Spinal cord (tissue), 10 donors: ENCODE data around the gene PPM1E. TPM values are rescaled to one million over a fixed set of nuclear protein-coding genes. Genes with fewer than 3 reads are reported as not detected.
"Not testable (repeated sequence)": the region's sequence is repeated elsewhere in the genome, so short reads cannot be mapped to it uniquely, and the experiment has no call there.

ENCODE experiments used
- DNase-seq, 6 donors: peaks; one replicate each; pipeline versions ENCODE4 v3.0.0 to v3.0.0-alpha.2; 2013 to 2015; ENCODE audit warnings: low spot score in 6 of 6, low read depth in 4 of 6
- H3K27ac ChIP-seq: one replicate; pipeline ENCODE4 v1.5.1; 2013; ENCODE audit warnings: low read depth, low read length, control low read depth
- H3K27me3 ChIP-seq: one replicate; pipeline ENCODE4 v1.6.1; 2013; ENCODE audit warnings: low read length; ENCODE audit not compliant: control insufficient read depth, insufficient read depth
- H3K36me3 ChIP-seq: one replicate; pipeline ENCODE4 v1.6.1; 2013; ENCODE audit warnings: low read length; ENCODE audit not compliant: control insufficient read depth, insufficient read depth
- H3K4me1 ChIP-seq: one replicate; pipeline ENCODE4 v1.6.1; 2013; ENCODE audit warnings: low read length; ENCODE audit not compliant: control insufficient read depth, insufficient read depth
- H3K4me3 ChIP-seq: one replicate; pipeline ENCODE4 v1.5.1; 2013; ENCODE audit warnings: low read depth, low read length, control low read depth
- H3K9me3 ChIP-seq: one replicate; pipeline ENCODE4 v1.6.1; 2013; ENCODE audit warnings: low read length; ENCODE audit not compliant: control insufficient read depth, insufficient read depth
- WGBS: methylation state at CpG from one replicate; pipeline ENCODE4 v1.1.5; 2013; ENCODE audit warnings: missing lambda C conversion rate; ENCODE audit not compliant: insufficient coverage; 5-methylcytosine and 5-hydroxymethylcytosine counted together
- polyA plus RNA-seq, 2 donors: library from polyadenylated mRNA; unstranded; fragments of 120-200 nt; gene quantifications; one replicate each; pipeline ENCODE4 v1.2.1, GENCODE V29; 2013; ENCODE audit not compliant: insufficient read length in 2 of 2
- total RNA-seq, 2 donors: library from RNA; depleted of rRNA in 1 of 2; stranded (reverse); fragments of 120-200 nt in 1 of 2; fragments of >200 nt in 1 of 2; gene quantifications; one replicate each; pipeline versions ENCODE4 v1.2.3 to v1.2.4, GENCODE V29; 2013 to 2014
- donor health status: healthy.

PPM1E gene
- total and polyA plus RNA-seq, 4 donors: 10.9 to 42.0 (median 32.6) TPM

DNA sequence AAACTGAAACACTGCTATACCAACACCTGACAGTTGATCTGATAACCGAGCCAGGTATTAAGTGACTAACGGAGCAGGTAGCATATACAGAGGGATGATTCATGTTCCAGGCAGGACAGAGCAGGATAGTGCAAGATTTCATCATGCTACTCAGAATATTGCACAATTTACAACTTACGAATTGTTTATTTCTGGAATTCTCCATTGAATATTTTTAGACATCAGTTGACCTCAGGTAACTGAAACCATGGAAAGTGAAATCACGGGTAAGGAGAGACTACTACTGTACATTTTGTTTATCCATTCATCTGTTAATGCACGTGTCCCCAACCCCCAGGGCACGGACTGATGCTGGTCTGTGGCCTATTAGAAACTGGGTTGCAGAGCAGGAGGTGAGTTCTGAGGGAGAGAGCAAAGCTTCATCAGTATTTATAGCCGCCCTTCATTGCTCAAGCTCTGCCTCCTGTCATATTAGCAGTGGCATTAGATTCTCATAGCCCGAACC lies 14.5 kb upstream of the PPM1E start:
- 100% methylated on average over 1 of the region's 8 CpGs for WGBS
- Histone ChIP-seq H3K4me1 (no peaks in the 10 kb centered on the region), H3K9me3 (no peaks in the 10 kb centered on the region), H3K36me3 (no peaks in the 10 kb centered on the region), H3K27ac (no peak overlapping the region), H3K27me3 (no peaks in the 10 kb centered on the region), H3K4me3 (no peak overlapping the region)
- no peak for DNase-seq

GRCh38 chr17:58747674-58748073 lies 8.0 kb upstream of the PPM1E start:
- Histone ChIP-seq H3K27me3 (no peaks in the 10 kb centered on the region), H3K4me1 (no peaks in the 10 kb centered on the region), H3K4me3 (no peak overlapping the region), H3K9me3 (no peaks in the 10 kb centered on the region), H3K36me3 (no peaks in the 10 kb centered on the region), H3K27ac (no peak overlapping the region)
- WGBS: 86% methylated on average over 1 of the region's 1 CpG
- peak in 1 of 6 donors; percentile 3 for DNase-seq

DNA sequence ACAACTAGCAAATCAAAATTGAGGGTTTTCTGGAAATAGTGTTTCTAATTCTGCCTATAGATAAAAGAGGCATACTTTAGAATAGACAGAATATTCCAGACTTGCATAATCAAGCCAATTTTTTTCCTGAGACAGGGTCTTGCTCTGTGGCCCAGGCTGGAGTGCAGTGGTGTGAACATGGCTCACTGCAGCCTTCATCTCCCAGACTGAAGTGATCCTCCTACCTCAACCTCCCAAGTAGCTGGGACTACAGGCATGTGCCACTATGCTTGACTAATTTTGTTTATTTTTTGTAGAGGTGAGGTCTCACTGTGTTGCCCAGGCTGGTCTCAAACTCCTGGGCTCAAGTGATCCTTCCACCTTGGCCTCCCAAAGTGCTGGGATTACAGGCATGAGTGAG lies 6.0 kb upstream of the PPM1E start:
- H3K9me3 ChIP-seq, H3K4me1 ChIP-seq, H3K4me3 ChIP-seq, H3K27me3 ChIP-seq, H3K27ac ChIP-seq, DNase-seq, H3K36me3 ChIP-seq: not testable (repeated sequence)

DNA sequence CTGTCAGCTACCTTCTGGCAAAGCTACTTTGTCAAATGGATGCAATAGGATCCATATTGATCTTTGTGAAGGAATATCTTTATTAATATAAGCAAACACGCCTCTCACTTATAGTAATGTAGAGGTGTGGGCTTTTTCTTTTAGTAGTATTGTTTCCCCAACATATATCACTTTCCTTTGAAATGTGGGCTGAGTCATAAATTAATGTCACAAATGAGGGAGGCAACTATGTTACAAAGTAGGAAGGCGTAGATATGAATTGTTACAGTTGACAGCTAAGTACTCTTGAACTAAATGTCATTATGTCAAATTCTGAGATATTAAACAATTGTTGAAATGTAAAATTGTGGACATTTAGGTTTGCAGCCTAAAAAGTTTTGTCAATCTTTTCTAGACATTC lies 2.6 kb upstream of the PPM1E start:
- Histone ChIP-seq H3K27me3 (no peaks in the 10 kb centered on the region), H3K27ac (no peak overlapping the region), H3K36me3 (no peaks in the 10 kb centered on the region), H3K4me3 (no peak overlapping the region), H3K9me3 (no peaks in the 10 kb centered on the region), H3K4me1 (peaks cover 9% of the 10 kb centered on the region)
- no CpG with 5 or more reads among the region's 2 CpGs for WGBS
- DNase-seq: no peak

DNA sequence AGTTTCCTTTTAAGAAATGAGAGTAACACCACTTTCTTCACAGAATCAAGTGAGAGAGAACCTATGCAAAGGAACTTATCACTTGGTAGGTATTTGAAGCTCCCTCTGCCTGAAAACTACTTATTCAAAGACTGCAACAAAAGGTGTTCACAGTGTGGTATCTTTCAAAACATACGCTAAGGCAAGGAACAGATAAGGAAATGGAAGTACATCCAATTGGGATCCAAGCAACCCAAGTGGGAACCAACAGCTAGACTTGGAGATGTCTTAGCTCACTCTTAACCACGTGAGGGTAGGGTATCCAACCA lies 431 bp upstream of the PPM1E start:
- no peak for DNase-seq
- Histone ChIP-seq H3K36me3 (peaks cover 2% of the 10 kb centered on the region), H3K27me3 (no peaks in the 10 kb centered on the region), H3K9me3 (no peaks in the 10 kb centered on the region), H3K4me3 (peak overlapping the region; percentile 79), H3K27ac (no peak overlapping the region), H3K4me1 (peaks cover 19% of the 10 kb centered on the region)
- WGBS: 20% methylated on average over 2 of the region's 2 CpGs

DNA sequence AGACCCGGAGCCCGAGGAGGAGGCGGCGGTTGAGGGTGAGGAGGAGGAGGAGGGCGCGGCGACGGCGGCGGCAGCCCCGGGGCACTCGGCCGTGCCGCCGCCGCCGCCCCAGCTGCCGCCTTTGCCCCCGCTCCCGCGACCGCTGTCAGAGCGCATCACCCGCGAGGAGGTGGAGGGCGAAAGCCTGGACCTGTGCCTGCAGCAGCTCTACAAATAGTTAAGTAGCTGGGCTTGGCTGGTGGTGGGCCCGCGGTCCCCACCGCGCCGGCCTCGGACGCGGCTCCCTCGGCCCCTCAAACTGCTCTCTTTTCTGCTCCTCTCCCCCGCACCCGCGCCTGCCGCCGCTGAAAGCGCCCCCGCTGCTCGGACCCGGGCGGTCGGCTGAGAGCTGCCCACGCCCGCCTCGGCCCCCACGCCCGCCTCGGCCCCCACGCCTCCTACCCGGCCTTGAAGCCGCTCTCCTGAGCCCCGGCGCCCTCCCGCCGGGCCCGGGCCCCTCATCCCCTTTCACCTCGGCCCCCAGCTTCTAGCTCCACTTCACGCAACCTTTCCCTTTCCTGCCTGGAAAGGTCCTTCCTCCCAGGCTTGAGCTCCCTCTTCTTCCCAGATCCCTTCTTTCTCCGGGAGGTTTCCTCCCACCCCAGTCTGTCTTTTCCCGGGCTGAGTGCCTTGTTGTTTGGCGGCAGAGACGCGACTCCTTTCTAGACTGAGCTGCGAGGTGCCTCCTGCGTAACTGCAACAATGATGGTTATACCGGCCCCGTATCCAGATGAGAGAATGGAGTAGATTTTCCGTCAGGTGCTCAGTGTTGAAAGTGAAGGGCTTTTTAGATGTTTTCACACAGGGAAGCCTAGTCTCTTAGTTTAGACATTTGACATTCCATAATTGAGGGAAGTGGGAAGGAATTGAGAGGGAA lies 850 bp downstream of the PPM1E start:
- H3K27ac ChIP-seq: peak overlapping the region; percentile 48

DNA sequence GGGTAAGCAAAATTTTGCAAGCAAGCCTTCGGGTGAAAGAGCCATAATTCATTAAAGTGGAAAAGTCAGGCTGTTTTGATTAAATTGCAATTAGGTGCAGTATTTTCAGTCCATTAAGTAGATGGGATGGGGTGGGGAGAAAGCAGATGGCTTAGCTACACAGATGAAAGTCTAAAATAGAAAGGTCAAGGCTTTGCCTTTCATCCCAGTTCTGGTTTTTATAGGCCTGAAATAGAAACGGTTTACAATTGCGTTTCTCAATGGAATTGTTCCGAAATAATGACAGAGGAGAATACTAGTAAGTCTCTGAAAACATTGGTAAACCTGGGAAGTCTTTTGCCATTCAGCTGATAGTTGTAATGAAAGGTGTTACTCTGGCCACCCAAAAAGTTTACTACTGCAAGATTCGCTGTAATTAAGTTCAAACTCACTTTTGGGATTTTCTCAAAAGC lies 1.5 kb downstream of the PPM1E start:
- no peak overlapping the region for H3K27ac ChIP-seq
- peak overlapping the region; percentile 79 for H3K4me3 ChIP-seq
- WGBS: 6% methylated on average over 4 of the region's 5 CpGs
- no peaks in the 10 kb centered on the region for H3K9me3 ChIP-seq
- H3K4me1 ChIP-seq: peaks cover 19% of the 10 kb centered on the region
- H3K27me3 ChIP-seq: no peaks in the 10 kb centered on the region
- H3K36me3 ChIP-seq: peaks cover 2% of the 10 kb centered on the region
- DNase-seq: peak in 1 of 6 donors; percentile 3

More for the DNA sequence above, 850 bp downstream of the PPM1E start:
- Histone ChIP-seq H3K36me3 (peaks cover 2% of the 10 kb centered on the region), H3K27me3 (no peaks in the 10 kb centered on the region), H3K4me3 (peak overlapping the region; percentile 79), H3K9me3 (no peaks in the 10 kb centered on the region), H3K4me1 (peaks cover 19% of the 10 kb centered on the region)
- DNase-seq: peak in 3 of 6 donors; percentile 24 to 83 (median 73)
- WGBS: under 1% methylated on average over 71 of the region's 72 CpGs

DNA sequence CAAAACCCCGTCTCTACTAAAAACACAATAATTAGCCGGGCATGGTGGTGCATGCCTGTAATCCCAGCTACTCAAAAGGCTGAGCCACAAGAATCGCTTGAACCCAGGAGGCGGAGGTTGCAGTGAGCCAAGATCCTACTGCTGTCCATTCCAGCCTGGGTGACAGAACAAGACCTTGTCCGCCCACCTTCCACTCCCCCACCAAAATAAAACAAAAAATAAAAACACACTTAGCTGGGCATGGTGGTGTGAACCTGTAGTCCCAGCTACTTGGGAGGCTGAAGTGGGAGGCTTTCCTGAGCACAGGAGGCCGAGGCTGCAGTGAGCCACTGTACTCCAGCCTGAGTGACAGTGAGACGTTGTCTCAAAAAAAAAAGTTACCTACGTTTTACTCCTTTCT lies 3.2 kb downstream of the PPM1E start:
- H3K27me3 ChIP-seq: no peaks in the 10 kb centered on the region
- 93% methylated on average over 4 of the region's 8 CpGs for WGBS
- no peak for DNase-seq
- no peaks in the 10 kb centered on the region for H3K9me3 ChIP-seq
- no peak overlapping the region for H3K4me3 ChIP-seq
- H3K36me3 ChIP-seq: peaks cover 2% of the 10 kb centered on the region
- no peak overlapping the region for H3K27ac ChIP-seq
- H3K4me1 ChIP-seq: peaks cover 19% of the 10 kb centered on the region

DNA sequence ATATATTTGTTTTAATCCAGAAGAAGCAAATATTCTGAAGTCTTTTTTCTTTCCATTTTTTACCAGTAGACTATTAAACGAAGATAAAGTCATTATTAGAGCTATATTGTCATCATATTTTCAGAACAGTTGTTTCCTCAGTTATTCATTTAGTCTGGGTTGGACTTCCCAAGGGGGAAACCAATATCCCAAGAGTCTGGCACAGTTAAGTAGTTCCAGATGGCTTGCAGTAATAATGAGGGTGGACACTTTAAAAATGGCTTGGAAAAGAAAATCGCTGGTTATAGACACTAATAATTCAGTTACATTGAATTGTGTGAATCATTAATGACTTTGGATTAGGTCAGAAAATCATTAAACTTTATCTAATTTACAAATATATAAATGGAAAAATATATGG lies 3.9 kb downstream of the PPM1E start:
- H3K27ac ChIP-seq: no peak overlapping the region
- no peaks in the 10 kb centered on the region for H3K9me3 ChIP-seq
- no CpG with 5 or more reads among the region's 2 CpGs for WGBS
- no peak overlapping the region for H3K4me3 ChIP-seq
- peaks cover 19% of the 10 kb centered on the region for H3K4me1 ChIP-seq
- no peaks in the 10 kb centered on the region for H3K27me3 ChIP-seq
- H3K36me3 ChIP-seq: peaks cover 2% of the 10 kb centered on the region
- no peak for DNase-seq

GRCh38 chr17:58760248-58760647 lies 4.6 kb downstream of the PPM1E start:
- Histone ChIP-seq H3K4me1 (peaks cover 19% of the 10 kb centered on the region), H3K27me3 (no peaks in the 10 kb centered on the region), H3K36me3 (peaks cover 2% of the 10 kb centered on the region), H3K4me3 (no peak overlapping the region), H3K27ac (no peak overlapping the region), H3K9me3 (no peaks in the 10 kb centered on the region)
- DNase-seq: no peak
- 86% methylated on average over 2 of the region's 2 CpGs for WGBS
